K562 (cell line): ENCODE data around the gene RFPL1. TPM values are rescaled to one million over a fixed set of nuclear protein-coding genes. Genes with fewer than 3 reads are reported as not detected.

Source experiments
- ATF2 ChIP-seq: sonication (generic); formaldehyde crosslinking; IDR thresholded peaks from 2 replicates; pipeline ENCODE4 v1.8.1; 2022; ENCODE audit warnings: missing genetic modification reagents
- HDAC3 ChIP-seq: fragments of 450-650 bp; IDR thresholded peaks from 2 replicates; pipeline ENCODE4 v1.6.1; 2018; ENCODE audit warnings: borderline replicate concordance, mild to moderate bottlenecking, moderate library complexity; ENCODE audit not compliant: partially characterized antibody
- HNRNPLL ChIP-seq: fragments of 200-400 bp; formaldehyde crosslinking; IDR thresholded peaks from 2 replicates; pipeline ENCODE4 v1.6.1; 2017; ENCODE audit warnings: low read length, low read depth, mild to moderate bottlenecking; ENCODE audit not compliant: poor library complexity, severe bottlenecking
- IRF1 ChIP-seq: sonication (generic); formaldehyde crosslinking; IDR thresholded peaks from 2 replicates; pipeline ENCODE4 v1.8.0; 2022; ENCODE audit warnings: missing genetic modification reagents, mild to moderate bottlenecking, borderline replicate concordance
- JUND ChIP-seq, 2 experiments: IDR thresholded peaks; 2 replicates in 1 of 2; 3 replicates in 1 of 2; pipeline ENCODE4 v1.6.1; 2011; ENCODE audit warnings: borderline replicate concordance in 2 of 2, low read depth in 2 of 2, low read length in 2 of 2, improper control_type of control experiment in 1 of 2, missing biosample characterization in 1 of 2, missing genetic modification characterization in 1 of 2, missing genetic modification reagents in 1 of 2
- POLR2G ChIP-seq: fragments of 200-400 bp; formaldehyde crosslinking; IDR thresholded peaks from 2 replicates; pipeline ENCODE4 v1.6.1; 2017; ENCODE audit warnings: low read depth, mild to moderate bottlenecking, antibody characterized with exemption, low read length, moderate library complexity
- RCOR1 ChIP-seq, 2 experiments: IDR thresholded peaks; 2 replicates each; pipeline ENCODE4 v1.6.1; 2012; ENCODE audit warnings: low read depth in 2 of 2, low read length in 2 of 2, borderline replicate concordance in 1 of 2, improper control_type of control experiment in 1 of 2
- SMAD1 ChIP-seq: fragments of 150-350 bp; IDR thresholded peaks from 2 replicates; pipeline ENCODE4 v1.6.1; 2014; ENCODE audit warnings: low read length, low read depth; ENCODE audit not compliant: partially characterized antibody
- SMAD4 ChIP-seq: fragments of 250-450 bp; sonication (Bioruptor Pico); conservative IDR thresholded peaks from 2 replicates; pipeline ENCODE4 v1.8.0; 2021; ENCODE audit warnings: inconsistent platforms, mild to moderate bottlenecking, moderate library complexity
- ZBTB12 ChIP-seq: fragments of 250-450 bp; sonication (Bioruptor Pico); IDR thresholded peaks from 2 replicates; pipeline ENCODE4 v1.4.0; 2020
- ZC3H4 ChIP-seq: sonication (generic); formaldehyde crosslinking; IDR thresholded peaks from 2 replicates; pipeline ENCODE4 v1.9.0; 2021; ENCODE audit warnings: missing genetic modification reagents, borderline replicate concordance
- ZNF232 ChIP-seq: sonication (generic); formaldehyde crosslinking; IDR thresholded peaks from 2 replicates; pipeline ENCODE4 v1.8.0; 2022; ENCODE audit warnings: mild to moderate bottlenecking, missing genetic modification reagents
- ZNF699 ChIP-seq: fragments of 250-450 bp; sonication (Bioruptor Pico); IDR thresholded peaks from 2 replicates; pipeline ENCODE4 v1.8.0; 2021; ENCODE audit warnings: mild to moderate bottlenecking, moderate library complexity; ENCODE audit not compliant: insufficient replicate concordance
- ZNF75A ChIP-seq: fragments of 450-650 bp; formaldehyde crosslinking; IDR thresholded peaks from 2 replicates; pipeline ENCODE4 v1.4.0; 2020; ENCODE audit warnings: mild to moderate bottlenecking
- ZNF76 ChIP-seq: fragments of 250-450 bp; sonication (Bioruptor Pico); IDR thresholded peaks from 2 replicates; pipeline ENCODE4 v1.4.0; 2020; ENCODE audit warnings: mild to moderate bottlenecking, moderate library complexity, borderline replicate concordance
- polyA plus RNA-seq, 8 experiments: library from polyadenylated mRNA; depleted of rRNA in 4 of 8; stranded (reverse) in 5 of 8; unstranded in 3 of 8; fragments of >200 nt; fragmentation: Nextera tagmentation in 2 of 8; fragmentation: Illumina TruSeq in 1 of 8; extraction: Ambion mirVana in 2 of 8; extraction: Trizol in 1 of 8; gene quantifications; 2 replicates each; pipeline versions ENCODE4 v1.2.1 to v1.2.3, GENCODE V29; 2011 to 2014; ENCODE audit warnings: inconsistent platforms in 1 of 8, missing spikeins in 1 of 8
- total RNA-seq, 7 experiments: library from RNA; depleted of rRNA in 6 of 7; stranded (reverse); fragments of >200 nt in 6 of 7; fragmentation: Illumina TruSeq in 2 of 7; extraction: Trizol in 2 of 7; gene quantifications; 2 replicates each; pipeline versions ENCODE4 v1.2.1 to v1.2.3, GENCODE V29; 2011 to 2021; ENCODE audit warnings: low replicate concordance in 1 of 7
- TF ChIP-seq, protein P1 (sequence below): conservative IDR thresholded peaks from 2 replicates; pipeline ENCODE4 v1.6.1; 2011; ENCODE audit warnings: low read depth, mild to moderate bottlenecking, low read length; ENCODE audit not compliant: control insufficient read depth
- TF ChIP-seq, protein P2 (sequence below): fragments of 250-450 bp; sonication (Bioruptor Pico); IDR thresholded peaks from 2 replicates; pipeline ENCODE4 v1.8.0; 2022; ENCODE audit warnings: moderate library complexity, mild to moderate bottlenecking, inconsistent platforms
- TF ChIP-seq, protein P3 (sequence below): sonication (generic); formaldehyde crosslinking; IDR thresholded peaks from 2 replicates; pipeline ENCODE4 v1.9.0; 2022; ENCODE audit warnings: mild to moderate bottlenecking, missing genetic modification reagents

RFPL1 gene
- total and polyA plus RNA-seq, 9 of the 15 experiments (the other 6 are each of a cell fraction or from before 2014, with no cell fraction given) = not detected

DNA sequence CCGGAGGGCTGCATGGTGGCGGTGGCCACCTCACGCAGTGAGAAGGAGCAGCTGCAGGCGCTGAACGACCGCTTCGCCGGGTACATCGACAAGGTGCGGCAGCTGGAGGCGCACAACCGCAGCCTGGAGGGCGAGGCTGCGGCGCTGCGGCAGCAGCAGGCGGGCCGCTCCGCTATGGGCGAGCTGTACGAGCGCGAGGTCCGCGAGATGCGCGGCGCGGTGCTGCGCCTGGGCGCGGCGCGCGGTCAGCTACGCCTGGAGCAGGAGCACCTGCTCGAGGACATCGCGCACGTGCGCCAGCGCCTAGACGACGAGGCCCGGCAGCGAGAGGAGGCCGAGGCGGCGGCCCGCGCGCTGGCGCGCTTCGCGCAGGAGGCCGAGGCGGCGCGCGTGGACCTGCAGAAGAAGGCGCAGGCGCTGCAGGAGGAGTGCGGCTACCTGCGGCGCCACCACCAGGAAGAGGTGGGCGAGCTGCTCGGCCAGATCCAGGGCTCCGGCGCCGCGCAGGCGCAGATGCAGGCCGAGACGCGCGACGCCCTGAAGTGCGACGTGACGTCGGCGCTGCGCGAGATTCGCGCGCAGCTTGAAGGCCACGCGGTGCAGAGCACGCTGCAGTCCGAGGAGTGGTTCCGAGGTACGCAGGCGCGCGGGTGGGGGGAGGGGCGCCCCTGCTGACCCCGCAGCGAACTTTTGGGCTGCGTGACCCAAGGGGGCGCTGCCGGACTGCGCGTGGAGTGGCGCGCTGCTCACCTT lies 42.3 kb downstream of the RFPL1 start (continued):
- peak; percentile 67 for TF ChIP-seq ZBTB12 (CRISPR knock-in tag)
- 0 out of 4 replicates have a peak, but pooled peaks of 1 of the 2 experiments have one; percentile 23 for TF ChIP-seq RCOR1 (IDR thresholded peaks at IDR 0.05; ENCODE audit: borderline replicate concordance in 1 of 2, low read depth in 2 of 2, low read length in 2 of 2)
- 0 out of 2 replicates have a peak, but pooled peaks have one; percentile 34 for TF ChIP-seq ZNF232 (CRISPR knock-in tag)
- TF ChIP-seq ZNF699 (CRISPR knock-in tag) = no peak
- TF ChIP-seq ZC3H4 = no peak
- TF ChIP-seq ZNF75A (CRISPR knock-in tag) = no peak
- TF ChIP-seq, protein P1, sequence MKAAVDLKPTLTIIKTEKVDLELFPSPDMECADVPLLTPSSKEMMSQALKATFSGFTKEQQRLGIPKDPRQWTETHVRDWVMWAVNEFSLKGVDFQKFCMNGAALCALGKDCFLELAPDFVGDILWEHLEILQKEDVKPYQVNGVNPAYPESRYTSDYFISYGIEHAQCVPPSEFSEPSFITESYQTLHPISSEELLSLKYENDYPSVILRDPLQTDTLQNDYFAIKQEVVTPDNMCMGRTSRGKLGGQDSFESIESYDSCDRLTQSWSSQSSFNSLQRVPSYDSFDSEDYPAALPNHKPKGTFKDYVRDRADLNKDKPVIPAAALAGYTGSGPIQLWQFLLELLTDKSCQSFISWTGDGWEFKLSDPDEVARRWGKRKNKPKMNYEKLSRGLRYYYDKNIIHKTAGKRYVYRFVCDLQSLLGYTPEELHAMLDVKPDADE = peak; percentile 47; the same call in 1 of the 2 replicates
- no peak for TF ChIP-seq ZNF76 (CRISPR knock-in tag)
- TF ChIP-seq IRF1 (CRISPR knock-in tag) = no peak
- no peak for TF ChIP-seq SMAD1
- peak; percentile 69; the same call in 1 of the 2 replicates for TF ChIP-seq ATF2
- peak; percentile 45; the same call in 1 of the 2 replicates for TF ChIP-seq POLR2G
- no peak for TF ChIP-seq HNRNPLL
- TF ChIP-seq HDAC3 = no peak
- TF ChIP-seq, protein P2, sequence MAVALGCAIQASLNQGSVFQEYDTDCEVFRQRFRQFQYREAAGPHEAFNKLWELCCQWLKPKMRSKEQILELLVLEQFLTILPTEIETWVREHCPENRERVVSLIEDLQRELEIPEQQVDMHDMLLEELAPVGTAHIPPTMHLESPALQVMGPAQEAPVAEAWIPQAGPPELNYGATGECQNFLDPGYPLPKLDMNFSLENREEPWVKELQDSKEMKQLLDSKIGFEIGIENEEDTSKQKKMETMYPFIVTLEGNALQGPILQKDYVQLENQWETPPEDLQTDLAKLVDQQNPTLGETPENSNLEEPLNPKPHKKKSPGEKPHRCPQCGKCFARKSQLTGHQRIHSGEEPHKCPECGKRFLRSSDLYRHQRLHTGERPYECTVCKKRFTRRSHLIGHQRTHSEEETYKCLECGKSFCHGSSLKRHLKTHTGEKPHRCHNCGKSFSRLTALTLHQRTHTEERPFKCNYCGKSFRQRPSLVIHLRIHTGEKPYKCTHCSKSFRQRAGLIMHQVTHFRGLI = no peak
- peak; percentile 54; the same call in 1 of the 2 replicates for TF ChIP-seq SMAD4 (CRISPR knock-in tag)
- TF ChIP-seq, protein P3, sequence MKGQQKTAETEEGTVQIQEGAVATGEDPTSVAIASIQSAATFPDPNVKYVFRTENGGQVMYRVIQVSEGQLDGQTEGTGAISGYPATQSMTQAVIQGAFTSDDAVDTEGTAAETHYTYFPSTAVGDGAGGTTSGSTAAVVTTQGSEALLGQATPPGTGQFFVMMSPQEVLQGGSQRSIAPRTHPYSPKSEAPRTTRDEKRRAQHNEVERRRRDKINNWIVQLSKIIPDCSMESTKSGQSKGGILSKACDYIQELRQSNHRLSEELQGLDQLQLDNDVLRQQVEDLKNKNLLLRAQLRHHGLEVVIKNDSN (CRISPR knock-in tag) = peak; percentile 80
- 0 out of 2 replicates have a peak, but pooled peaks have one; percentile 35 for TF ChIP-seq JUND (IDR thresholded peaks at IDR 0.05; ENCODE audit: borderline replicate concordance, low read depth, low read length)
- no peak; the same call in 2 of the 3 replicates for TF ChIP-seq JUND (tag; IDR thresholded peaks at IDR 0.05; ENCODE audit: borderline replicate concordance, low read depth, low read length)
